HepG2 (cell line): Measurements from ENCODE around the gene OAS1. TPM values are rescaled to one million over a fixed set of nuclear protein-coding genes. Genes with fewer than 3 reads are reported as not detected.

Experiments
- CEBPB ChIP-seq: IDR thresholded peaks from 2 replicates; pipeline ENCODE4 v1.6.1; 2011; ENCODE audit warnings: low read depth, low read length, improper control_type of control experiment, borderline replicate concordance
- CEBPZ ChIP-seq: IDR thresholded peaks from 2 replicates; pipeline ENCODE4 v1.6.1; 2012; ENCODE audit warnings: low read length, improper control_type of control experiment
- CERS6 ChIP-seq: sonication (generic); formaldehyde crosslinking; IDR thresholded peaks from 2 replicates; pipeline ENCODE4 v1.5.0; 2020; ENCODE audit warnings: missing genetic modification reagents
- CSRNP2 ChIP-seq: sonication (generic); formaldehyde crosslinking; conservative IDR thresholded peaks from 2 replicates; pipeline ENCODE4 v1.8.0; 2022; ENCODE audit warnings: low read depth, missing genetic modification reagents
- ESRRA ChIP-seq: sonication (generic); formaldehyde crosslinking; IDR thresholded peaks from 2 replicates; pipeline ENCODE4 v1.5.1; 2020; ENCODE audit warnings: mild to moderate bottlenecking, low read depth, missing genetic modification reagents
- GTF2F1 ChIP-seq: fragments of 150-350 bp; IDR thresholded peaks from 2 replicates; pipeline ENCODE4 v1.6.1; 2014; ENCODE audit warnings: low read length
- HNRNPL ChIP-seq: fragments of 200-400 bp; formaldehyde crosslinking; IDR thresholded peaks from 2 replicates; pipeline ENCODE4 v1.6.1; 2017; ENCODE audit warnings: mild to moderate bottlenecking, low read depth, low read length
- IRF2 ChIP-seq: IDR thresholded peaks from 2 replicates; pipeline ENCODE4 v1.6.1; 2018; ENCODE audit warnings: missing genetic modification reagents, missing compliant biosample characterization
- ISX ChIP-seq: sonication (generic); formaldehyde crosslinking; conservative IDR thresholded peaks from 2 replicates; pipeline ENCODE4 v1.5.0; 2020; ENCODE audit warnings: missing genetic modification reagents
- MYC ChIP-seq: sonication (generic); formaldehyde crosslinking; IDR thresholded peaks from 2 replicates; pipeline ENCODE4 v1.9.0; 2021; ENCODE audit warnings: missing genetic modification reagents, borderline replicate concordance
- POGK ChIP-seq: sonication (generic); formaldehyde crosslinking; conservative IDR thresholded peaks from 2 replicates; pipeline ENCODE4 v1.8.0; 2022; ENCODE audit warnings: mild to moderate bottlenecking, moderate library complexity, missing genetic modification reagents
- POLR2G ChIP-seq: fragments of 200-400 bp; formaldehyde crosslinking; IDR thresholded peaks from 2 replicates; pipeline ENCODE4 v1.6.1; 2018; ENCODE audit warnings: mild to moderate bottlenecking, low read depth, low read length, moderate library complexity
- RBM39 ChIP-seq: fragments of 200-400 bp; formaldehyde crosslinking; IDR thresholded peaks from one replicate; pipeline ENCODE4 v1.6.1; 2018; ENCODE audit warnings: antibody characterized with exemption, mild to moderate bottlenecking, low read depth, low read length; ENCODE audit not compliant: poor library complexity, severe bottlenecking
- RXRA ChIP-seq: sonication (generic); formaldehyde crosslinking; IDR thresholded peaks from 2 replicates; pipeline ENCODE4 v1.5.1; 2020; ENCODE audit warnings: missing genetic modification reagents
- SMYD3 ChIP-seq: sonication (generic); formaldehyde crosslinking; IDR thresholded peaks from 2 replicates; pipeline ENCODE4 v1.8.1; 2023; ENCODE audit warnings: mild to moderate bottlenecking, missing genetic modification reagents
- SP1 ChIP-seq, 2 experiments: fragments of 450-650 bp in 1 of 2; sonication (generic) in 1 of 2; formaldehyde crosslinking in 1 of 2; IDR thresholded peaks; 2 replicates each; pipeline versions ENCODE4 v1.4.0 to v1.6.1; 2016 to 2020; ENCODE audit warnings: missing genetic modification reagents in 1 of 2
- ZFY ChIP-seq: sonication (generic); formaldehyde crosslinking; IDR thresholded peaks from 2 replicates; pipeline ENCODE4 v1.4.0; 2020; ENCODE audit warnings: missing genetic modification reagents
- ZNF274 ChIP-seq: sonication (generic); formaldehyde crosslinking; IDR thresholded peaks from 2 replicates; pipeline ENCODE4 v1.5.1; 2020; ENCODE audit warnings: mild to moderate bottlenecking, missing genetic modification reagents
- ZNF446 ChIP-seq: sonication (generic); formaldehyde crosslinking; IDR thresholded peaks from 2 replicates; pipeline ENCODE4 v1.5.0; 2020; ENCODE audit warnings: mild to moderate bottlenecking, missing genetic modification reagents
- ZNF530 ChIP-seq: sonication (generic); formaldehyde crosslinking; IDR thresholded peaks from 2 replicates; pipeline ENCODE4 v1.5.0; 2020; ENCODE audit warnings: low read depth, mild to moderate bottlenecking, missing genetic modification reagents
- ZNF777 ChIP-seq: sonication (generic); formaldehyde crosslinking; IDR thresholded peaks from 2 replicates; pipeline ENCODE4 v1.4.0; 2020; ENCODE audit warnings: missing genetic modification reagents
- polyA plus RNA-seq, 8 experiments: library from polyadenylated mRNA; depleted of rRNA in 3 of 8; stranded (reverse) in 7 of 8; unstranded in 1 of 8; fragments of >200 nt; fragmentation: Illumina TruSeq in 4 of 8; extraction: Trizol in 4 of 8; gene quantifications; 2 replicates each; pipeline versions ENCODE4 v1.2.1 to v1.2.3, GENCODE V29; 2011 to 2016; ENCODE audit warnings: low read depth in 4 of 8, missing spikeins in 1 of 8, mixed read lengths in 1 of 8; ENCODE audit not compliant: insufficient read depth in 1 of 8
- total RNA-seq, 5 experiments: library from RNA; depleted of rRNA; stranded (reverse); fragments of >200 nt; fragmentation: Illumina TruSeq; extraction: Trizol; gene quantifications; 2 replicates each; pipeline ENCODE4 v1.2.3, GENCODE V29; 2016; ENCODE audit warnings: low read depth in 1 of 5

Gene OAS1
- total and polyA plus RNA-seq, 2 of the 13 experiments (the other 11 are each of a cell fraction or from before 2014, with no cell fraction given), result 6.5 to 10.6 TPM

- TF ChIP-seq MYC, result peak; percentile 46; the same call in 1 of the 2 replicates
- peak; percentile 100 for TF ChIP-seq IRF2 (CRISPR knock-in tag)
- TF ChIP-seq ZNF274, result peak; percentile 74; the same call in 1 of the 2 replicates
- TF ChIP-seq ISX (CRISPR knock-in tag), result 0 out of 2 replicates have a peak, but pooled peaks have one; percentile 33
- TF ChIP-seq POLR2G, result peak; percentile 59
- no peak for TF ChIP-seq SP1 (IDR thresholded peaks at IDR 0.05)
- peak; percentile 59 for TF ChIP-seq SP1 (CRISPR knock-in tag; IDR thresholded peaks at IDR 0.05)
- TF ChIP-seq SMYD3, result 0 out of 2 replicates have a peak, but pooled peaks have one; percentile 22
- TF ChIP-seq CEBPZ, result no peak
- TF ChIP-seq POGK (CRISPR knock-in tag), result 0 out of 2 replicates have a peak, but pooled peaks have one; percentile 25
- TF ChIP-seq CEBPB, result peak; percentile 41; the same call in 1 of the 2 replicates
- no peak for TF ChIP-seq GTF2F1
- peak; percentile 48; the same call in 1 of the 2 replicates for TF ChIP-seq ZNF777 (CRISPR knock-in tag)
- 0 out of 2 replicates have a peak, but pooled peaks have one; percentile 29 for TF ChIP-seq RXRA (CRISPR knock-in tag)
- no peak for TF ChIP-seq CSRNP2 (CRISPR knock-in tag)
- TF ChIP-seq ZNF446 (CRISPR knock-in tag), result no peak
- no peak for TF ChIP-seq CERS6 (CRISPR knock-in tag)
- TF ChIP-seq RBM39, result peak; percentile 41
- peak; percentile 74; the same call in 1 of the 2 replicates for TF ChIP-seq ESRRA (CRISPR knock-in tag)
- TF ChIP-seq ZNF530 (CRISPR knock-in tag), result no peak
- TF ChIP-seq ZFY (CRISPR knock-in tag), result peak; percentile 77
- 0 out of 2 replicates have a peak, but pooled peaks have one; percentile 35 for TF ChIP-seq HNRNPL
Measured at GRCh38 chr12:112937741-112938719, 31.3 kb downstream of the OAS1 start, which contains the start of gene OAS3 (continued).
